GM23338 (cell line): Measurements from ENCODE around the gene GET4. TPM values are rescaled to one million over a fixed set of nuclear protein-coding genes. Genes with fewer than 3 reads are reported as not detected.

Experiments used
- ATAC-seq: fragments of 200-7000 bp; cut with Tn5 transposase; 3 replicates; pipeline ENCODE4 v1.9.1; 2020
- DNase-seq: peaks from one replicate; pipeline ENCODE4 v3.0.0-alpha.2; 2015; ENCODE audit warnings: low spot score
- H2AFZ ChIP-seq: fragments of 200-600 bp; sonication (generic); 2 replicates; pipeline ENCODE4 v1.8.0; 2016; ENCODE audit warnings: antibody characterized with exemption, mild to moderate bottlenecking, moderate library complexity
- H3F3A ChIP-seq: fragments of 200-600 bp; sonication (generic); replicated peaks from 2 replicates; pipeline ENCODE4 v1.8.0; 2017; ENCODE audit warnings: antibody characterized with exemption, mixed run types, low read depth
- H3K27ac ChIP-seq: fragments of 200-600 bp; sonication (generic); 2 replicates; pipeline ENCODE4 v1.6.1; 2016; ENCODE audit warnings: low read depth
- H3K27me3 ChIP-seq: fragments of 200-600 bp; sonication (generic); 2 replicates; pipeline ENCODE4 v1.8.0; 2016; ENCODE audit warnings: mild to moderate bottlenecking, mixed run types, moderate library complexity; ENCODE audit not compliant: insufficient read depth
- H3K36me3 ChIP-seq: fragments of 200-600 bp; sonication (generic); 2 replicates; pipeline ENCODE4 v1.8.0; 2016; ENCODE audit warnings: mild to moderate bottlenecking; ENCODE audit not compliant: insufficient read depth
- H3K4me1 ChIP-seq: fragments of 200-600 bp; sonication (generic); 2 replicates; pipeline ENCODE4 v1.8.0; 2016; ENCODE audit warnings: mild to moderate bottlenecking, moderate library complexity; ENCODE audit not compliant: insufficient read depth
- H3K4me2 ChIP-seq: fragments of 200-600 bp; sonication (generic); 2 replicates; pipeline ENCODE4 v1.7.1; 2017; ENCODE audit warnings: mixed run types
- H3K4me3 ChIP-seq: fragments of 200-600 bp; sonication (generic); 2 replicates; pipeline ENCODE4 v1.6.1; 2016; ENCODE audit warnings: mixed run types
- H3K79me2 ChIP-seq: fragments of 200-600 bp; sonication (generic); replicated peaks from 2 replicates; pipeline ENCODE4 v1.8.0; 2017; ENCODE audit warnings: mild to moderate bottlenecking; ENCODE audit not compliant: insufficient read depth
- H3K9me2 ChIP-seq: fragments of 200-600 bp; sonication (generic); 2 replicates; pipeline ENCODE4 v1.8.0; 2017; ENCODE audit not compliant: insufficient read depth
- H4K20me1 ChIP-seq: fragments of 200-600 bp; sonication (generic); replicated peaks from 2 replicates; pipeline ENCODE4 v1.8.0; 2017; ENCODE audit warnings: mild to moderate bottlenecking; ENCODE audit not compliant: insufficient read depth
- H3K27ac Mint-ChIP-seq: 2 replicates; pipeline ENCODE4 v1.8.0; 2020; ENCODE audit warnings: inconsistent platforms, mild to moderate bottlenecking, moderate library complexity, mixed read lengths
- H3K27me3 Mint-ChIP-seq: 3 replicates; pipeline ENCODE4 v1.8.0; 2022; ENCODE audit warnings: low read depth, mild to moderate bottlenecking, moderate library complexity, mixed read lengths, inconsistent platforms; ENCODE audit not compliant: insufficient read depth, poor library complexity
- H3K36me3 Mint-ChIP-seq: 3 replicates; pipeline ENCODE4 v1.8.0; 2021; ENCODE audit warnings: low read depth, mild to moderate bottlenecking, inconsistent platforms, moderate library complexity, mixed read lengths
- H3K4me1 Mint-ChIP-seq: 3 replicates; pipeline ENCODE4 v1.8.0; 2020; ENCODE audit warnings: mild to moderate bottlenecking, inconsistent platforms, mixed read lengths
- H3K4me3 Mint-ChIP-seq: 3 replicates; pipeline ENCODE4 v1.8.0; 2021; ENCODE audit warnings: moderate library complexity, mild to moderate bottlenecking, inconsistent platforms, mixed read lengths
- H3K9me3 Mint-ChIP-seq: 3 replicates; pipeline ENCODE4 v1.8.0; 2020; ENCODE audit warnings: moderate library complexity, mild to moderate bottlenecking, inconsistent platforms, mixed read lengths
- CREB1 ChIP-seq: fragments of 250-450 bp; sonication (Bioruptor Pico); IDR thresholded peaks from 2 replicates; pipeline ENCODE4 v1.5.0; 2020; ENCODE audit warnings: low read depth, mild to moderate bottlenecking, moderate library complexity
- EZH2 ChIP-seq: fragments of 200-600 bp; sonication (generic); IDR thresholded peaks from one replicate; pipeline ENCODE4 v1.8.0; 2017; ENCODE audit warnings: antibody characterized with exemption, mild to moderate bottlenecking, low read depth; ENCODE audit not compliant: unreplicated experiment
- EZH2phosphoT487 ChIP-seq: fragments of 200-600 bp; sonication (generic); IDR thresholded peaks from one replicate; pipeline ENCODE4 v1.8.1; 2018; ENCODE audit warnings: antibody characterized with exemption; ENCODE audit not compliant: unreplicated experiment
- JUNB ChIP-seq: IDR thresholded peaks from one replicate; pipeline ENCODE4 v1.6.1; 2016; ENCODE audit warnings: antibody characterized with exemption; ENCODE audit not compliant: unreplicated experiment
- NANOG ChIP-seq: IDR thresholded peaks from 2 replicates; pipeline ENCODE4 v1.6.1; 2016; ENCODE audit warnings: antibody characterized with exemption, borderline replicate concordance
- POLR2AphosphoS5 ChIP-seq: IDR thresholded peaks from 2 replicates; pipeline ENCODE4 v1.6.1; 2016; ENCODE audit warnings: antibody characterized with exemption, low read depth
- STAT1 ChIP-seq: IDR thresholded peaks from one replicate; pipeline ENCODE4 v1.6.1; 2016; ENCODE audit warnings: antibody characterized with exemption; ENCODE audit not compliant: unreplicated experiment
- ZNF114 ChIP-seq: fragments of 250-450 bp; sonication (Bioruptor Pico); IDR thresholded peaks from 2 replicates; pipeline ENCODE4 v1.5.0; 2020; ENCODE audit warnings: mild to moderate bottlenecking, moderate library complexity
- polyA plus RNA-seq: library from polyadenylated mRNA; unstranded; fragments of >200 nt; fragmentation: Nextera tagmentation; extraction: Ambion mirVana; gene quantifications from 2 replicates; pipeline ENCODE4 v1.2.1, GENCODE V29; 2016
- total RNA-seq: library from RNA; depleted of rRNA; stranded (reverse); fragments of >200 nt; shearing (Covaris generic); gene quantifications from 2 replicates; pipeline ENCODE4 v1.2.3, GENCODE V29; 2014
- TF ChIP-seq, protein P1 (sequence below), 2 experiments: fragments of 200-600 bp in 1 of 2; sonication (generic) in 1 of 2; conservative IDR thresholded peaks; 2 replicates each; pipeline versions ENCODE4 v1.5.1 to v1.6.1; 2016 to 2017; ENCODE audit warnings: antibody characterized with exemption in 2 of 2, low read depth in 2 of 2, mild to moderate bottlenecking in 2 of 2, moderate library complexity in 1 of 2
- TF ChIP-seq, protein P2 (sequence below): IDR thresholded peaks from one replicate; pipeline ENCODE4 v1.6.1; 2018; ENCODE audit warnings: antibody characterized with exemption; ENCODE audit not compliant: unreplicated experiment
- TF ChIP-seq, protein P3 (sequence below): IDR thresholded peaks from 2 replicates; pipeline ENCODE4 v1.6.1; 2016; ENCODE audit warnings: antibody characterized with exemption

GET4 gene
- total and polyA plus RNA-seq, 2 experiments from 2014 or later, result 48.0 to 79.1 TPM

DNA sequence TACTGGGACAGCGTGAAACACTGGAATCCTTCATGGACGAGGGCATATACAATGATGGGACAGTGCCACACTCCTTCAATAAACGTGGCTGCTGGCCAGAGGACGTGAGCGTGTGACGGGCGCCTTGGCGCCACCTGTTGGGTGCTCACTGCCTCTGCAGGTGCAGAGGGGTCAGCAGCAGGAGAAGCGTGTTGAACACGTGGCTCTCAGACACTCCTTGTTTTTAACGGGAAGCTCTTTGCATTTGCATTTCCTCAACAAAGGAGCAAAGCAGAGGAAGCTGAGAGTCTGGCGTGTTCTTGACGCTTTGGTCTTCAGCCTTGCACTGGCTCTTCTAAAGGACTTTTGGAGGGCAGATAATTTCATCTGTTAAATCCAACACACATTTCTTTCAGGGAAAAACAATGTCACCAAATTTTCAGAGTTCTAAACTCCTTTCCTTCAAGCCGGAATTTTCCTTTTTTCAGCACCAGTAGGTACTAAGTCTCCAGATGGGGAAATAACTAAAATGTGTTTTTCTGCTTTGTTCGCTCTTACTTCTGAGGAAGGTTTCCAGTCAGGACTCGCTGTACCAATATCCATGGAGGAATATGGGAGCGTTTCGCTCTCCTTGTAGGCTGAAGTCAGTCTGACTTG lies 2.9 kb upstream of the GET4 start:
- peaks cover 5% of the 10 kb centered on the region; the same call in 1 of the 2 replicates for H4K20me1 ChIP-seq
- H3K27ac ChIP-seq, result peak overlapping the region; percentile 75
- DNase-seq, result peak; percentile 90
- no peaks in the 10 kb centered on the region; the same call in 1 of the 2 replicates for H3K36me3 ChIP-seq
- Mint-ChIP-seq H3K27ac (peak overlapping the region; percentile 95), H3K27me3 (peaks cover 10% of the 10 kb centered on the region), H3K4me1 (peaks cover 9% of the 10 kb centered on the region), H3K9me3 (peaks cover 7% of the 10 kb centered on the region; the same call in 2 of the 3 replicates), H3K4me3 (peak overlapping the region; percentile 39; the same call in 2 of the 3 replicates), H3K36me3 (peaks cover 62% of the 10 kb centered on the region)
- peaks cover 26% of the 10 kb centered on the region for H3F3A ChIP-seq
- peaks cover 23% of the 10 kb centered on the region for H3K79me2 ChIP-seq
- no peak overlapping the region for H3K4me2 ChIP-seq
- no peak overlapping the region for H2AFZ ChIP-seq
- peak; percentile 49 for ATAC-seq
- H3K27me3 ChIP-seq, result no peaks in the 10 kb centered on the region
- H3K9me2 ChIP-seq, result no peaks in the 10 kb centered on the region
- peaks cover 10% of the 10 kb centered on the region; the same call in 1 of the 2 replicates for H3K4me1 ChIP-seq
- no peak overlapping the region for H3K4me3 ChIP-seq
- TF ChIP-seq STAT1, result no peak
- TF ChIP-seq ZNF114 (CRISPR knock-in tag), result 0 out of 2 replicates have a peak, but pooled peaks have one; percentile 45
- no peak for TF ChIP-seq JUNB
- TF ChIP-seq NANOG, result no peak
- TF ChIP-seq, protein P1, sequence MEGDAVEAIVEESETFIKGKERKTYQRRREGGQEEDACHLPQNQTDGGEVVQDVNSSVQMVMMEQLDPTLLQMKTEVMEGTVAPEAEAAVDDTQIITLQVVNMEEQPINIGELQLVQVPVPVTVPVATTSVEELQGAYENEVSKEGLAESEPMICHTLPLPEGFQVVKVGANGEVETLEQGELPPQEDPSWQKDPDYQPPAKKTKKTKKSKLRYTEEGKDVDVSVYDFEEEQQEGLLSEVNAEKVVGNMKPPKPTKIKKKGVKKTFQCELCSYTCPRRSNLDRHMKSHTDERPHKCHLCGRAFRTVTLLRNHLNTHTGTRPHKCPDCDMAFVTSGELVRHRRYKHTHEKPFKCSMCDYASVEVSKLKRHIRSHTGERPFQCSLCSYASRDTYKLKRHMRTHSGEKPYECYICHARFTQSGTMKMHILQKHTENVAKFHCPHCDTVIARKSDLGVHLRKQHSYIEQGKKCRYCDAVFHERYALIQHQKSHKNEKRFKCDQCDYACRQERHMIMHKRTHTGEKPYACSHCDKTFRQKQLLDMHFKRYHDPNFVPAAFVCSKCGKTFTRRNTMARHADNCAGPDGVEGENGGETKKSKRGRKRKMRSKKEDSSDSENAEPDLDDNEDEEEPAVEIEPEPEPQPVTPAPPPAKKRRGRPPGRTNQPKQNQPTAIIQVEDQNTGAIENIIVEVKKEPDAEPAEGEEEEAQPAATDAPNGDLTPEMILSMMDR (conservative IDR thresholded peaks at IDR 0.05; ENCODE audit: low read depth in 2 of 2), result peak; percentile 90 to 93
- TF ChIP-seq, protein P2, sequence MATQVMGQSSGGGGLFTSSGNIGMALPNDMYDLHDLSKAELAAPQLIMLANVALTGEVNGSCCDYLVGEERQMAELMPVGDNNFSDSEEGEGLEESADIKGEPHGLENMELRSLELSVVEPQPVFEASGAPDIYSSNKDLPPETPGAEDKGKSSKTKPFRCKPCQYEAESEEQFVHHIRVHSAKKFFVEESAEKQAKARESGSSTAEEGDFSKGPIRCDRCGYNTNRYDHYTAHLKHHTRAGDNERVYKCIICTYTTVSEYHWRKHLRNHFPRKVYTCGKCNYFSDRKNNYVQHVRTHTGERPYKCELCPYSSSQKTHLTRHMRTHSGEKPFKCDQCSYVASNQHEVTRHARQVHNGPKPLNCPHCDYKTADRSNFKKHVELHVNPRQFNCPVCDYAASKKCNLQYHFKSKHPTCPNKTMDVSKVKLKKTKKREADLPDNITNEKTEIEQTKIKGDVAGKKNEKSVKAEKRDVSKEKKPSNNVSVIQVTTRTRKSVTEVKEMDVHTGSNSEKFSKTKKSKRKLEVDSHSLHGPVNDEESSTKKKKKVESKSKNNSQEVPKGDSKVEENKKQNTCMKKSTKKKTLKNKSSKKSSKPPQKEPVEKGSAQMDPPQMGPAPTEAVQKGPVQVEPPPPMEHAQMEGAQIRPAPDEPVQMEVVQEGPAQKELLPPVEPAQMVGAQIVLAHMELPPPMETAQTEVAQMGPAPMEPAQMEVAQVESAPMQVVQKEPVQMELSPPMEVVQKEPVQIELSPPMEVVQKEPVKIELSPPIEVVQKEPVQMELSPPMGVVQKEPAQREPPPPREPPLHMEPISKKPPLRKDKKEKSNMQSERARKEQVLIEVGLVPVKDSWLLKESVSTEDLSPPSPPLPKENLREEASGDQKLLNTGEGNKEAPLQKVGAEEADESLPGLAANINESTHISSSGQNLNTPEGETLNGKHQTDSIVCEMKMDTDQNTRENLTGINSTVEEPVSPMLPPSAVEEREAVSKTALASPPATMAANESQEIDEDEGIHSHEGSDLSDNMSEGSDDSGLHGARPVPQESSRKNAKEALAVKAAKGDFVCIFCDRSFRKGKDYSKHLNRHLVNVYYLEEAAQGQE, result no peak
- TF ChIP-seq POLR2AphosphoS5, result 0 out of 2 replicates have a peak, but pooled peaks have one; percentile 16
- TF ChIP-seq, protein P3, sequence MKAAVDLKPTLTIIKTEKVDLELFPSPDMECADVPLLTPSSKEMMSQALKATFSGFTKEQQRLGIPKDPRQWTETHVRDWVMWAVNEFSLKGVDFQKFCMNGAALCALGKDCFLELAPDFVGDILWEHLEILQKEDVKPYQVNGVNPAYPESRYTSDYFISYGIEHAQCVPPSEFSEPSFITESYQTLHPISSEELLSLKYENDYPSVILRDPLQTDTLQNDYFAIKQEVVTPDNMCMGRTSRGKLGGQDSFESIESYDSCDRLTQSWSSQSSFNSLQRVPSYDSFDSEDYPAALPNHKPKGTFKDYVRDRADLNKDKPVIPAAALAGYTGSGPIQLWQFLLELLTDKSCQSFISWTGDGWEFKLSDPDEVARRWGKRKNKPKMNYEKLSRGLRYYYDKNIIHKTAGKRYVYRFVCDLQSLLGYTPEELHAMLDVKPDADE, result no peak
- TF ChIP-seq EZH2phosphoT487, result no peak
- TF ChIP-seq EZH2, result no peak
- TF ChIP-seq CREB1 (CRISPR knock-in tag), result peak; percentile 65
